Measurements from ENCODE around the gene MAGED4B. TPM values are rescaled to one million over a fixed set of nuclear protein-coding genes. Genes with fewer than 3 reads are reported as not detected.

The MAGED4B gene
- total and polyA plus RNA-seq, 9 of the 15 experiments (the other 6 are each of a cell fraction or from before 2014, with no cell fraction given), result not detected

- no peak for TF ChIP-seq PHF20 (IDR thresholded peaks at IDR 0.05; ENCODE audit: partially characterized antibody)
- no peak for TF ChIP-seq FOXA1 (IDR thresholded peaks at IDR 0.05; ENCODE audit: borderline replicate concordance)
- TF ChIP-seq SIN3B (IDR thresholded peaks at IDR 0.05; ENCODE audit: low read depth), result no peak
- no peak for TF ChIP-seq ZNF668 (CRISPR knock-in tag; IDR thresholded peaks at IDR 0.05)
- TF ChIP-seq KLF6 (CRISPR knock-in tag; IDR thresholded peaks at IDR 0.05; ENCODE audit: borderline replicate concordance), result no peak
- no peak for TF ChIP-seq CAMTA2 (CRISPR knock-in tag; conservative IDR thresholded peaks at IDR 0.05)
- TF ChIP-seq ZFP1 (CRISPR knock-in tag; IDR thresholded peaks at IDR 0.05), result no peak
- TF ChIP-seq BACH1 (tag; IDR thresholded peaks at IDR 0.05), result no peak
Observed at GRCh38 chrX:52015794-52016193, 53.2 kb downstream of the MAGED4B start (continued).

Small RNAs within 50 kb of the gene (small RNA-seq; reads per million reads assigned to genes)
- not detected for gene SNORA11E

Other genes with a start within 250 kb of the MAGED4B start
- gene MAGED1, start 175.6 kb downstream of the MAGED4B start, total RNA-seq (2014; rRNA removed), result 15.8 and 20.7 TPM in 2 replicates
- 12.7 and 15.6 TPM in 2 replicates for gene MAGED1, start 175.6 kb downstream of the MAGED4B start, total RNA-seq (2014; rRNA removed; fragmentation: Illumina TruSeq; extraction: Trizol)
- gene MAGED1, start 175.6 kb downstream of the MAGED4B start, total RNA-seq (2015; rRNA removed; fragmentation: Illumina TruSeq; extraction: Trizol), result 12.7 and 13.7 TPM in 2 replicates
- 30.3 and 31.3 TPM in 2 replicates for gene MAGED1, start 175.6 kb downstream of the MAGED4B start, total RNA-seq (2021)
- 5.7 and 8.0 TPM in 2 replicates for gene MAGED1, start 175.6 kb downstream of the MAGED4B start, polyA plus RNA-seq (2011; rRNA removed)
- gene MAGED1, start 175.6 kb downstream of the MAGED4B start, polyA plus RNA-seq (2014; fragmentation: Illumina TruSeq; extraction: Trizol), result 34.0 and 41.2 TPM in 2 replicates
- 1 to 10 TPM; 6.6 to 7.1 TPM for gene MAGED1, start 175.6 kb downstream of the MAGED4B start, polyA plus RNA-seq (2014; fragmentation: Nextera tagmentation; extraction: Ambion mirVana)
- gene MAGED1, start 175.6 kb downstream of the MAGED4B start, polyA plus RNA-seq (2014; rRNA removed), result 14.9 and 16.5 TPM in 2 replicates
- not detected in 2 replicates for gene MAGED4, start 115.7 kb upstream of the MAGED4B start, total RNA-seq (2014; rRNA removed)
- gene MAGED4, start 115.7 kb upstream of the MAGED4B start, total RNA-seq (2014; rRNA removed; fragmentation: Illumina TruSeq; extraction: Trizol), result not detected in 2 replicates
- not detected in 2 replicates for gene MAGED4, start 115.7 kb upstream of the MAGED4B start, total RNA-seq (2015; rRNA removed; fragmentation: Illumina TruSeq; extraction: Trizol)
- not detected in 2 replicates for gene MAGED4, start 115.7 kb upstream of the MAGED4B start, total RNA-seq (2021)
- gene MAGED4, start 115.7 kb upstream of the MAGED4B start, polyA plus RNA-seq (2011; rRNA removed), result not detected in 2 replicates
- not detected in 2 replicates for gene MAGED4, start 115.7 kb upstream of the MAGED4B start, polyA plus RNA-seq (2014; fragmentation: Illumina TruSeq; extraction: Trizol)
- not detected for gene MAGED4, start 115.7 kb upstream of the MAGED4B start, polyA plus RNA-seq (2014; fragmentation: Nextera tagmentation; extraction: Ambion mirVana)
- gene MAGED4, start 115.7 kb upstream of the MAGED4B start, polyA plus RNA-seq (2014; rRNA removed), result not detected in 2 replicates